GM20000 (cell line): Measurements from ENCODE around the gene CHRNA7.

Experiments
- DNase-seq: peaks from one replicate; pipeline ENCODE4 v3.0.0; 2012; ENCODE audit warnings: low spot score
- CTCF ChIP-seq: IDR thresholded peaks from 2 replicates; pipeline ENCODE4 v1.5.1; 2012; ENCODE audit warnings: mild to moderate bottlenecking, control low read depth; ENCODE audit errors: extremely low read depth, missing control alignments

CHRNA7 gene

DNA sequence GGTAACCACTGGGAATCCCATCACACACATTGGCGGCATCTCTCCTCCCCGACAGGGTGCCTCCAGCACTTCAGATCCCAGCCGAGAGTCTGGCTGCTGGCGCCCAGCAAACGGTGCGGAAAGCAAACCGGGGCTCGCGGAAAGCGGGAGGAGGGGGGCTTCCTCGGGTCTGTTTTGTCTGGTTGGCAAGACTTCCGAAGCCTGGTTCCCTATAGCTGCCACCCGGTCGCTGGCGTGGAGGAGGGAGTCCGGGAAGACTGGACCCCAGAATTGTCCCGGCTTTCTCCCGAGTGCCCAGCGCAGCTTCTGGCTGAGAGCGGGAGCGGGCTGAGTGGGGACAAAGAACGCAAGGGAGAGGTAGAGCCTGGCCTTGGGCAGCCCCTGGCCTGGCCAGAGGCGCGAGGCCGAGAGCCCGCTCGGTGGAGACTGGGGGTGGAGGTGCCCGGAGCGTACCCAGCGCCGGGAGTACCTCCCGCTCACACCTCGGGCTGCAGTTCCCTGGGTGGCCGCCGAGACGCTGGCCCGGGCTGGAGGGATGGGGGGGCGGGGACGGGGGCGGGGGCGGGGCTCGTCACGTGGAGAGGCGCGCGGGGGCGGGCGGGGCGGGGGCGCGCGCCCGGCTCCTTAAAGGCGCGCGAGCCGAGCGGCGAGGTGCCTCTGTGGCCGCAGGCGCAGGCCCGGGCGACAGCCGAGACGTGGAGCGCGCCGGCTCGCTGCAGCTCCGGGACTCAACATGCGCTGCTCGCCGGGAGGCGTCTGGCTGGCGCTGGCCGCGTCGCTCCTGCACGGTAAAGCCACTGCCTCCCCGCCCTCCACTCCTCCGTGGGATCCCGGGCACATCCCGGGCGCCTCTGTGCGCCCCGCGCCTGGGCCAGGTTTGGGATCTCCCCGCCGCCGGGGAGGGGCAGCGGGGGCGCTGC lies at the start of gene CHRNA7:
Gene CHRNA7, plus strand, starts transcription at position 654 of the 920 bp plus-strand sequence. Its CDS starts 80 bp downstream, at position 734.
- TF ChIP-seq CTCF = no peak
- DNase-seq = peak; percentile 62

DNA sequence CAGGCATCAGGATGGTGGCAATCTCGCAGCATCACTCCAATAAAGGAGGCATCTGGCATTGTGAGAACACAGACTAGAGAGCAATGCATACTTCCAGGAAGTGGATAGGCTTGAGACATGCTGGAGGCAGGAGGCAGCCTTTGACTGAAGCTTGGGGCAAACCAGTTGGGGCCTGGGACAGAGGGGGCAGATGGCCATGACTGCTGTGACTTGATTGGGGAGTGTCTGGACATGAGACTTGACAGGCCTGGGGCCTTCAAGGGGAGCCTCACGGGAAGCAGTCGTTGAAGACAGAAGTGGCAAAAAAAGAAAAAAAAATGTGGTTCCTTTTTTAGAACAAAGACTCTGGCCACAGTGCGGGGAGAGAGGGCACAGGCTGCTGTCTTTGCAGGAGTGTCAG lies 44.7 kb upstream of the CHRNA7 start:
- DNase-seq = no peak
- TF ChIP-seq CTCF = no peak

GRCh38 chr15:31993062-31993461 lies 37.3 kb upstream of the CHRNA7 start:
- no peak for TF ChIP-seq CTCF
- no peak for DNase-seq

- no peak for DNase-seq
- no peak for TF ChIP-seq CTCF
Observed at GRCh38 chr15:31997711-31998110, 32.6 kb upstream of the CHRNA7 start.

DNA sequence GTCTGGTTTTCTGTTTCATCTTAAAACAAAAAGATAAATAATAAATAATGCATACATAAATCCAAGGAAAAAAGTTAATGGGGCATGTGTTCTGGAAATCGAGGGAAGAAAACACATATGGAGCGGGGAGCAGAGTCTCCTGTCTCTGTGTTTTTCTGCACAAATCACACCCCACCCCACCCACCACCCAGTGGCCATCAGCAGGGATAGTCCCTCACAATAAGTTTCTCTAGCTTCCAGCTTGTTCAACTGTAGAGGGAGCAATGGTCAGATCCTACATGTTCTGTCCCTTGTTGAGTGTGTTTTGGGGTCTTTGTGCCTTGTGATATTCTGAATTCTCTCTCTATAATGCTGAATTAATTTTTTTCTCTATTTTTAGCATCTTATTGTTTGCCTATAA lies 26.8 kb upstream of the CHRNA7 start:
- no peak for DNase-seq
- no peak for TF ChIP-seq CTCF

GRCh38 chr15:32004249-32004648 lies 26.1 kb upstream of the CHRNA7 start:
- no peak for TF ChIP-seq CTCF
- DNase-seq = no peak

DNA sequence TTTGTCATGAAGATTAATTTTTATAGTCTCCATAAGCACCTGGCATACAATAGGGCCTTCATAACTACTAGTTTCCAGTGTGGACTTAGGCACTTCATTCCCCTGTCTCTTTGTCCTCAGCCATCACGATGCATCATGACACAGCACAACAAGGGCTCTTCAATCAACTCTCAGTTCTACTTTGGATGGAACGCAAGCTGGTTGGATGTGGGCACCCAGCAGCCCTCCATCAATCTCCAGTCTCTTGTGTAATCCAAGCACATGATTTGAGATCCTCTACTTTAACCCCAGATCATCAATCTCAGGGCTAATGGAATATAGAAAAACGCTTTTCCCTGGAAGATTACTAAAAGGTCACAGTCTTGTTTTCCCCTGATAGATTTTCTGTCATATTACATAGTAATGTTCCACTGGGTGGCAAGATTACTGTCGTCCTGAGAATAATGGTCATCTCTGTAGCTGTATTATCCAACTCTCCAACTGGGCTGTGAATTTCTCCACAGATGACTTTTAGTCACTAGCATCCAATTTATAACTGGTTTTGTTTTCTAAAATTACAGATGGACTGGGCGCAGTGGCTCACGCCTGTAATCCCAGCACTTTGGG lies 22.9 kb upstream of the CHRNA7 start:
- DNase-seq = no peak
- no peak for TF ChIP-seq CTCF
